Activated T-helper 1 cell treated with anti-CD3 and anti-CD28 coated beads, Interleukin-2, amount 50 U/mL, for 16 hours (primary cell): ENCODE results near the gene MED13L.
A peak's percentile ranks its signal among the peaks of the same experiment; 100 is the strongest.

ENCODE experiments used
- DNase-seq, 2 donors: peaks; one replicate each; pipeline ENCODE4 v3.0.0-alpha.2; 2020; ENCODE audit warnings: low read depth in 1 of 2, low spot score in 1 of 2

Gene MED13L

GRCh38 chr12:116277467-116278278 lies at the start of gene MED13L:
MED13L (minus strand) TSS chr12:116277693; CDS start chr12:116277131, 562 bp downstream.
- DNase-seq = peak; percentile 79 to 87

GRCh38 chr12:116325336-116325664 lies 47.8 kb upstream of the MED13L start:
- no peak for DNase-seq

GRCh38 chr12:116324654-116325335 lies 47.3 kb upstream of the MED13L start:
- DNase-seq = no peak

- DNase-seq = no peak
These were observed 46.2 kb upstream of the MED13L start for GRCh38 chr12:116323406-116324386.

- no peak for DNase-seq
These were observed 44.4 kb upstream of the MED13L start for GRCh38 chr12:116321913-116322312.

- no peak for DNase-seq
These were observed 43.3 kb upstream of the MED13L start for GRCh38 chr12:116320791-116321217.

GRCh38 chr12:116319898-116320621 lies 42.6 kb upstream of the MED13L start:
- DNase-seq = no peak

- no peak for DNase-seq
These were observed 41.9 kb upstream of the MED13L start for GRCh38 chr12:116319233-116319897.

GRCh38 chr12:116318576-116319232 lies 41.2 kb upstream of the MED13L start:
- no peak for DNase-seq

- no peak for DNase-seq
These were observed 40.6 kb upstream of the MED13L start for GRCh38 chr12:116317986-116318575.

GRCh38 chr12:116317139-116317538 lies 39.6 kb upstream of the MED13L start:
- DNase-seq = no peak

- no peak for DNase-seq
These were observed 37.0 kb upstream of the MED13L start for GRCh38 chr12:116314477-116314876.

GRCh38 chr12:116313194-116313927 lies 35.9 kb upstream of the MED13L start:
- DNase-seq = no peak

- no peak for DNase-seq
These were observed 32.6 kb upstream of the MED13L start for GRCh38 chr12:116310082-116310481.

- DNase-seq = no peak
These were observed 31.9 kb upstream of the MED13L start for GRCh38 chr12:116309343-116309742.

- DNase-seq = no peak
These were observed 31.2 kb upstream of the MED13L start for GRCh38 chr12:116308647-116309046.

GRCh38 chr12:116306968-116307367 lies 29.5 kb upstream of the MED13L start:
- no peak for DNase-seq

- no peak for DNase-seq
These were observed 29.0 kb upstream of the MED13L start for GRCh38 chr12:116306506-116306905.

- no peak for DNase-seq
These were observed 27.1 kb upstream of the MED13L start for GRCh38 chr12:116304621-116305020.
